Mesothelial cell of epicardium (in vitro differentiated cells): ENCODE measurements around the gene ZNF503. TPM values are rescaled to one million over a fixed set of nuclear protein-coding genes. Genes with fewer than 3 reads are reported as not detected.
A peak's percentile ranks its signal among the peaks of the same experiment; 100 is the strongest.

Source experiments
- DNase-seq, 2 experiments: peaks; one replicate each; pipeline ENCODE4 v3.0.0; 2021; ENCODE audit warnings: low spot score in 2 of 2; ENCODE audit not compliant: unreplicated experiment in 2 of 2
- H3K27ac Mint-ChIP-seq: 2 replicates; pipeline ENCODE4 v1.8.0; 2021; ENCODE audit warnings: mixed read lengths
- H3K27me3 Mint-ChIP-seq: 2 replicates; pipeline ENCODE4 v1.8.0; 2021; ENCODE audit warnings: low read depth, mixed read lengths
- H3K36me3 Mint-ChIP-seq: 2 replicates; pipeline ENCODE4 v1.8.0; 2021; ENCODE audit warnings: mixed read lengths
- H3K4me1 Mint-ChIP-seq: 2 replicates; pipeline ENCODE4 v1.8.0; 2021; ENCODE audit warnings: mixed read lengths
- H3K4me3 Mint-ChIP-seq: 2 replicates; pipeline ENCODE4 v1.8.0; 2021; ENCODE audit warnings: mild to moderate bottlenecking, moderate library complexity, mixed read lengths
- H3K9me3 Mint-ChIP-seq: 2 replicates; pipeline ENCODE4 v1.8.0; 2021; ENCODE audit warnings: mixed read lengths
- total RNA-seq: library from RNA; stranded (reverse); gene quantifications from 3 replicates; pipeline ENCODE4 v1.2.1, GENCODE V29; 2021
- TF ChIP-seq, protein P1 (sequence below): fragments of 200-600 bp; sonication (generic); IDR thresholded peaks from one replicate; pipeline ENCODE4 v1.5.0; 2021; ENCODE audit warnings: antibody characterized with exemption; ENCODE audit not compliant: unreplicated experiment

Gene ZNF503
- total RNA-seq, 1 donor from 2014 or later: 58.3 TPM

DNA sequence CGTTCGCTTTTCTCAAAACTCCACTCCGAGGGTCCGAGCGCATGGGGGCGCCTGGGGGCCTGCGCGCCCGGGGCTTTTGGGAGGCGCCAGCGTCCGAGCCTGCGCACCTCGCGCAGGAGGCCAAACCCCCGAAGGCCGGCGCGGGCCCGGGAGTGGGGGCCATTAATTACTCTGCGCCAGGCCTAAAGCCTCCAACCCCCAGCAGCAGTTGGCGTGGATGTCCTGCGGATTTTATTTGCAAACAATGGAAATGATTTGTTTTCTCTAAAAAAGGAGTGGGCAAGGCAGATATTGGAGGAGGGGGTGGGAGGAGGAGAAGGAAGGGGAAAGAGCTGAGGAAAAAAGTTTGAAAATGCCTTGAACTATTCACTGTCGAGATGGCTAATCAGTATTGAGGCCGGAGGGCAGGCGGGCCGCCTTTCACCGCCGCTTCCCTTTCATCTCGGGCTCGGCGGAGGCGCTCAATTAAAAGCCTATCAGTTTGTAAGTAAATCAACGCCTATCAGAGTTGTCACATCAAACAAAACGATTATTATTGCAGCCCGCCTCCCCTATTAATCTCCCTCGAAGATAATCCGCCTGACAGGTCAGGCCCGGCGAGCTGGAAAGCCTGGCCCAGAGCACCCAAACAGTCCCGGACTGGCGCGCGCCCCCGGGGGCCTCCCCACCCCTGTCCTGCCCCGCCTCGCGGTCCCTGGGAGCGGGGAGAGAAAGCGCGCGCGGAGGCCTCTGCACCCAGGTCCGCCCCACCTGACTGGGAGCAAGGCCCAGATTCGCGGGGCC is 3.4 kb upstream of the ZNF503 start:
- Mint-ChIP-seq H3K4me3 (peak overlapping the region; percentile 80), H3K4me1 (peaks cover 37% of the 10 kb centered on the region), H3K27ac (peak overlapping the region; percentile 97), H3K27me3 (peaks cover 2% of the 10 kb centered on the region), H3K36me3 (no peaks in the 10 kb centered on the region), H3K9me3 (no peaks in the 10 kb centered on the region)
- peak; percentile 70 to 84 for DNase-seq
- TF ChIP-seq, protein P1, sequence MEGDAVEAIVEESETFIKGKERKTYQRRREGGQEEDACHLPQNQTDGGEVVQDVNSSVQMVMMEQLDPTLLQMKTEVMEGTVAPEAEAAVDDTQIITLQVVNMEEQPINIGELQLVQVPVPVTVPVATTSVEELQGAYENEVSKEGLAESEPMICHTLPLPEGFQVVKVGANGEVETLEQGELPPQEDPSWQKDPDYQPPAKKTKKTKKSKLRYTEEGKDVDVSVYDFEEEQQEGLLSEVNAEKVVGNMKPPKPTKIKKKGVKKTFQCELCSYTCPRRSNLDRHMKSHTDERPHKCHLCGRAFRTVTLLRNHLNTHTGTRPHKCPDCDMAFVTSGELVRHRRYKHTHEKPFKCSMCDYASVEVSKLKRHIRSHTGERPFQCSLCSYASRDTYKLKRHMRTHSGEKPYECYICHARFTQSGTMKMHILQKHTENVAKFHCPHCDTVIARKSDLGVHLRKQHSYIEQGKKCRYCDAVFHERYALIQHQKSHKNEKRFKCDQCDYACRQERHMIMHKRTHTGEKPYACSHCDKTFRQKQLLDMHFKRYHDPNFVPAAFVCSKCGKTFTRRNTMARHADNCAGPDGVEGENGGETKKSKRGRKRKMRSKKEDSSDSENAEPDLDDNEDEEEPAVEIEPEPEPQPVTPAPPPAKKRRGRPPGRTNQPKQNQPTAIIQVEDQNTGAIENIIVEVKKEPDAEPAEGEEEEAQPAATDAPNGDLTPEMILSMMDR: no peak

DNA sequence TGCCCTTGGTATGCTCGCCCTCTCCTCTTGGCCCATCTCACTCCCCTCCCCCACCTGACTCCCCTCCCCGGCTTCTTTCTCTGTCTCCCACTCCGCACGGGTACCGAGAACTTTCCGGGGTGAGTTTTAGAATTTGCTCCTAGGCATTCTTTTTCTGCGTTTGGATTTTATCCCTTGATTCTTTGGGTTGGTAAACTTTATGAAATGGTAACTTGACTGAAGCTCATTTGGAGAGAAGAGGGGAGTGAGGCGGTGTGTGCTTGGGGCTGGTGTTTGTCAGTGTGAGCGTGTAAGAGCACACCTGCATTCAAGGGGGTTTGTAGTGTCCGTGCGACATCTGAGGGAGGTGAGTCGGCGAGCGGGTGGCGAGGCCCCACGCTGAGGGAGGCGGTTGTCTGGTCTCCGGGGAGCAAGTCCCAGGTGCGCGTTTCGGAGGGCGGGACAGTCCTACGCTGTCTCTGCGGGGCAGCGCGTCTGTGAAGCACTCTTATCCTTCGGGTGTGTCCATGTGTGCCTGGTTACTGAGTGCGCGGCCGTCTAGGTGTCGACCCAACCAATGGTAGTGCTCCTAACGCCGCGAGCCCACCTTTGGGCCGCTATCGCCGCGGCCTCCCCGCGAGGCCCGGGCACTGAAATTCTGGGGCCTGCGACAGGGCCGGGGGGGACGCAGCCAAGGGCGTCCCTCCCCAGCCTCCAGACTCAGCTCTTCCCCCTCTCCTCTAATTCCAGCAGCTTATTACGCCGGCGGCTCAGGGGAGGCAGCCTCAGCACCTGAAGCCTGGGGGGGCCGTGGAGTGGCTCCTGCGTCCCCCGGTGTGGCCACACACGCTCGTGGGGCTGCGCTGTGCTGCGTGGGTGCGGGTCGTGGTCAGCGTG is 2.6 kb upstream of the ZNF503 start:
- no peaks in the 10 kb centered on the region for H3K27me3 Mint-ChIP-seq
- H3K4me3 Mint-ChIP-seq: peak overlapping the region; percentile 80
- peaks cover 34% of the 10 kb centered on the region for H3K4me1 Mint-ChIP-seq
- no peaks in the 10 kb centered on the region for H3K9me3 Mint-ChIP-seq
- DNase-seq: peak; percentile 45 to 72
- peak overlapping the region; percentile 97 for H3K27ac Mint-ChIP-seq
- H3K36me3 Mint-ChIP-seq: no peaks in the 10 kb centered on the region
- TF ChIP-seq, protein P1: no peak

DNA sequence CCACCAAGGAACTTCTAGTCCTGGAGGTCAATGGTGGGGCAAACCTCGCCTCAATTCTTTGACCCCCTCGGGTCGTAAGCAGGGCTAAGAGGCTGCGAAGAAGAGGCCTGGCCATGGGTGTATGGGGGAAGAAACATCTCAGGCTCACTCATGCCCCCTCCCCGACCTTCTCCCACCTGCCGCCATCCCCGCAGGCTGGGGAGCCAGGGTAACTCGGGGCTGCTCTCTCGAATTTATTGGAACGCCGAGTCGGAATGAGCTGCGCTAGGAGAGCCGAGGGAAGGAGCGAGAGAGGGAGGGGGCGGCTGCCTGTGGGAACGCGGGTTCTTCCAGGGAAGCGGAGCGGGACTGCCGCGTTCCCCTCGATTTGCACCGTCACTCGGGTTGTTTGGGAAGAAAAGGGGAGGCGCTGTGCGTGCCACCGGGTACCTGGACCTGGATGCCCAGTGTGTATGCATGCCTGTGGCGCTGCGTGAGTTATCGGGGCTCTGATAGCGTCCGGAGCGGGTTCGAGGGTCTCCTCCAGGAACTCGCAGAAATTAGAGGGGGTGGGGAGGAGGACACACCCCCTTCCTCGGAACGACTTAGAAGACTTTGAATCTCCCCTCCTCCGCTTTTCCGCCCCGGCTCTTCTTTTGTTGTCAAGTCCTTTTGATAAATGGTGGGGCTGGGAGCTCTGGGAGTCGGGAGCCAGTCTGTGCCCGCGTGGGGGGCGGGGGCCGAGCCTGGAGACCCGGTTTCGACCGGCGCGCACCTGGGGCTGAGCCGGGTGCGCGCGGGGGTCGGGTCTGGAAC is 1.8 kb upstream of the ZNF503 start:
- TF ChIP-seq, protein P1: no peak
- H3K4me1 Mint-ChIP-seq: peaks cover 34% of the 10 kb centered on the region
- no peaks in the 10 kb centered on the region for H3K9me3 Mint-ChIP-seq
- H3K27me3 Mint-ChIP-seq: no peaks in the 10 kb centered on the region
- peak overlapping the region; percentile 97 for H3K27ac Mint-ChIP-seq
- H3K4me3 Mint-ChIP-seq: peak overlapping the region; percentile 80
- H3K36me3 Mint-ChIP-seq: peaks cover 3% of the 10 kb centered on the region
- DNase-seq: peak; percentile 68 to 81

DNA sequence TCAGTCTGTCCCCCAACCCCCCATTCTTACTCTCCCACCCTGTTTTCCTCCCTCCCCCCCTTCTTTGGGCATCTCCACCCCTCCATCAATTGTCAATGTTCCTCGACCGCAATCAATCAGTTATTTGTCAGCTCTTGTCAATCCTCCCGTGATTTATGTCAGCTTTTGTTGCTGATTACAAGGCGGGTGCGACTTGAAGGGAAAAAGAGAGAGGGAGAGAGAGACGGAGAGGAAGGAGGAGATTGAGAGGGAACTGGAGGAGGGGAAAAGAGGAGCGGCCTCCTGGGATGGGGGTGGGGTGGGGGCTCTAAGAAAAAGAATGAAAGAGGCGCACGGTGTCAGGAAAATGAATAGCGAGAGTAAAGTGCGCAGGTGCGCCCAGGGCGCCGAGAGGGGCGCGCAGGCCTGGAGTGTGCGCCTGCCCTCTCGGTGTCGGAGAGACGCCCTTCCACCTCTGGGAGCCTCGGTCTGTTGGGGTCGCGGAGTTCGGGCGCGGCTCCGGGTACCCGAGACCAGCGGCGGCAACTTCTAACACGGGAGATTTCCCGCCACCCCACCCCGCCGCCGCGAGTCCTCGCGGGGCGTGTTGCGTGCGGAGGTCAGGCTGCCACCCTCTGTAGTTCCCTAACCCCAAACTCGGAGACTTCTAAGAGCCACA is 1.1 kb upstream of the ZNF503 start:
- Mint-ChIP-seq H3K9me3 (no peaks in the 10 kb centered on the region), H3K4me3 (peak overlapping the region; percentile 80), H3K27ac (peak overlapping the region; percentile 97), H3K4me1 (peaks cover 37% of the 10 kb centered on the region), H3K27me3 (no peaks in the 10 kb centered on the region), H3K36me3 (peaks cover 3% of the 10 kb centered on the region)
- DNase-seq: peak; percentile 56 to 72
- TF ChIP-seq, protein P1: no peak
